Hematopoietic multipotent progenitor cell treated with erythropoietin and hydrocortisone succinate and interleukin-3 and kit ligand, for 4 days (in vitro differentiated cells): ENCODE results near the gene MPP1.
"Not testable (repeated sequence)": the region's sequence is repeated elsewhere in the genome, so short reads cannot be mapped to it uniquely, and the experiment has no call there.

Source experiments
- DNase-seq: peaks from one replicate; pipeline ENCODE4 v3.0.0-alpha.2; 2015

Gene MPP1

GRCh38 chrX:154804957-154805695 lies at the start of gene MPP1:
TSS of gene MPP1 (minus strand) at chrX:154805485. CDS start at chrX:154805373, 112 bp downstream.
- DNase-seq: peak; percentile 91

- no peak for DNase-seq
These were observed 45.8 kb upstream of the MPP1 start for GRCh38 chrX:154850957-154851611.

- peak; percentile 80 for DNase-seq
These were observed 35.6 kb upstream of the MPP1 start for GRCh38 chrX:154840856-154841255.

GRCh38 chrX:154836163-154836562 lies 30.9 kb upstream of the MPP1 start:
- DNase-seq: no peak

- peak; percentile 30 for DNase-seq
These were observed 29.3 kb upstream of the MPP1 start, which contains the start of gene SMIM9 for GRCh38 chrX:154834562-154834961. TSS of gene SMIM9 (minus strand) at chrX:154834662. CDS start at chrX:154830856, 3,806 bp downstream.

- no peak for DNase-seq
These were observed 28.5 kb upstream of the MPP1 start for GRCh38 chrX:154833746-154834274.

- no peak for DNase-seq
These were observed 24.7 kb upstream of the MPP1 start for GRCh38 chrX:154829926-154830442.

GRCh38 chrX:154829134-154829533 lies 23.8 kb upstream of the MPP1 start:
- DNase-seq: no peak

- no peak for DNase-seq
These were observed 22.7 kb upstream of the MPP1 start for GRCh38 chrX:154828016-154828408.

- DNase-seq: no peak
These were observed 22.1 kb upstream of the MPP1 start for GRCh38 chrX:154827194-154828015.

- not testable (repeated sequence) for DNase-seq
These were observed 20.3 kb upstream of the MPP1 start for GRCh38 chrX:154825586-154825985.

- no peak for DNase-seq
These were observed 19.4 kb upstream of the MPP1 start for GRCh38 chrX:154824638-154825037.

GRCh38 chrX:154822029-154822428 lies 16.7 kb upstream of the MPP1 start:
- DNase-seq: no peak

GRCh38 chrX:154821523-154821922 lies 16.2 kb upstream of the MPP1 start:
- DNase-seq: no peak

- DNase-seq: no peak
These were observed 14.6 kb upstream of the MPP1 start for GRCh38 chrX:154819771-154820341.

- no peak for DNase-seq
These were observed 13.9 kb upstream of the MPP1 start for GRCh38 chrX:154818916-154819770.

GRCh38 chrX:154817048-154817618 lies 11.8 kb upstream of the MPP1 start:
- DNase-seq: not testable (repeated sequence)

GRCh38 chrX:154816326-154816898 lies 11.1 kb upstream of the MPP1 start:
- peak; percentile 40 for DNase-seq

- no peak for DNase-seq
These were observed 10.1 kb upstream of the MPP1 start for GRCh38 chrX:154815274-154815818.

GRCh38 chrX:154813801-154814200 lies 8.5 kb upstream of the MPP1 start:
- no peak for DNase-seq
